GM23338 (cell line): ENCODE measurements around the gene FAM120A. TPM values are rescaled to one million over a fixed set of nuclear protein-coding genes. Genes with fewer than 3 reads are reported as not detected.

Experiments
- ATAC-seq: fragments of 200-7000 bp; cut with Tn5 transposase; 3 replicates; pipeline ENCODE4 v1.9.1; 2020
- DNase-seq: peaks from one replicate; pipeline ENCODE4 v3.0.0-alpha.2; 2015; ENCODE audit warnings: low spot score
- H2AFZ ChIP-seq: fragments of 200-600 bp; sonication (generic); 2 replicates; pipeline ENCODE4 v1.8.0; 2016; ENCODE audit warnings: antibody characterized with exemption, mild to moderate bottlenecking, moderate library complexity
- H3F3A ChIP-seq: fragments of 200-600 bp; sonication (generic); replicated peaks from 2 replicates; pipeline ENCODE4 v1.8.0; 2017; ENCODE audit warnings: antibody characterized with exemption, mixed run types, low read depth
- H3K27ac ChIP-seq: fragments of 200-600 bp; sonication (generic); 2 replicates; pipeline ENCODE4 v1.6.1; 2016; ENCODE audit warnings: low read depth
- H3K27me3 ChIP-seq: fragments of 200-600 bp; sonication (generic); 2 replicates; pipeline ENCODE4 v1.8.0; 2016; ENCODE audit warnings: mild to moderate bottlenecking, mixed run types, moderate library complexity; ENCODE audit not compliant: insufficient read depth
- H3K36me3 ChIP-seq: fragments of 200-600 bp; sonication (generic); 2 replicates; pipeline ENCODE4 v1.8.0; 2016; ENCODE audit warnings: mild to moderate bottlenecking; ENCODE audit not compliant: insufficient read depth
- H3K4me1 ChIP-seq: fragments of 200-600 bp; sonication (generic); 2 replicates; pipeline ENCODE4 v1.8.0; 2016; ENCODE audit warnings: mild to moderate bottlenecking, moderate library complexity; ENCODE audit not compliant: insufficient read depth
- H3K4me2 ChIP-seq: fragments of 200-600 bp; sonication (generic); 2 replicates; pipeline ENCODE4 v1.7.1; 2017; ENCODE audit warnings: mixed run types
- H3K4me3 ChIP-seq: fragments of 200-600 bp; sonication (generic); 2 replicates; pipeline ENCODE4 v1.6.1; 2016; ENCODE audit warnings: mixed run types
- H3K79me2 ChIP-seq: fragments of 200-600 bp; sonication (generic); replicated peaks from 2 replicates; pipeline ENCODE4 v1.8.0; 2017; ENCODE audit warnings: mild to moderate bottlenecking; ENCODE audit not compliant: insufficient read depth
- H3K9me2 ChIP-seq: fragments of 200-600 bp; sonication (generic); 2 replicates; pipeline ENCODE4 v1.8.0; 2017; ENCODE audit not compliant: insufficient read depth
- H4K20me1 ChIP-seq: fragments of 200-600 bp; sonication (generic); replicated peaks from 2 replicates; pipeline ENCODE4 v1.8.0; 2017; ENCODE audit warnings: mild to moderate bottlenecking; ENCODE audit not compliant: insufficient read depth
- H3K27ac Mint-ChIP-seq: 2 replicates; pipeline ENCODE4 v1.8.0; 2020; ENCODE audit warnings: inconsistent platforms, mild to moderate bottlenecking, moderate library complexity, mixed read lengths
- H3K27me3 Mint-ChIP-seq: 3 replicates; pipeline ENCODE4 v1.8.0; 2022; ENCODE audit warnings: low read depth, mild to moderate bottlenecking, moderate library complexity, mixed read lengths, inconsistent platforms; ENCODE audit not compliant: insufficient read depth, poor library complexity
- H3K36me3 Mint-ChIP-seq: 3 replicates; pipeline ENCODE4 v1.8.0; 2021; ENCODE audit warnings: low read depth, mild to moderate bottlenecking, inconsistent platforms, moderate library complexity, mixed read lengths
- H3K4me1 Mint-ChIP-seq: 3 replicates; pipeline ENCODE4 v1.8.0; 2020; ENCODE audit warnings: mild to moderate bottlenecking, inconsistent platforms, mixed read lengths
- H3K4me3 Mint-ChIP-seq: 3 replicates; pipeline ENCODE4 v1.8.0; 2021; ENCODE audit warnings: moderate library complexity, mild to moderate bottlenecking, inconsistent platforms, mixed read lengths
- H3K9me3 Mint-ChIP-seq: 3 replicates; pipeline ENCODE4 v1.8.0; 2020; ENCODE audit warnings: moderate library complexity, mild to moderate bottlenecking, inconsistent platforms, mixed read lengths
- CREB1 ChIP-seq: fragments of 250-450 bp; sonication (Bioruptor Pico); IDR thresholded peaks from 2 replicates; pipeline ENCODE4 v1.5.0; 2020; ENCODE audit warnings: low read depth, mild to moderate bottlenecking, moderate library complexity
- CTCF ChIP-seq, 2 experiments: fragments of 200-600 bp in 1 of 2; sonication (generic) in 1 of 2; conservative IDR thresholded peaks; 2 replicates each; pipeline versions ENCODE4 v1.5.1 to v1.6.1; 2016 to 2017; ENCODE audit warnings: antibody characterized with exemption in 2 of 2, low read depth in 2 of 2, mild to moderate bottlenecking in 2 of 2, moderate library complexity in 1 of 2
- ETS1 ChIP-seq: IDR thresholded peaks from 2 replicates; pipeline ENCODE4 v1.6.1; 2016; ENCODE audit warnings: antibody characterized with exemption
- EZH2phosphoT487 ChIP-seq: fragments of 200-600 bp; sonication (generic); IDR thresholded peaks from one replicate; pipeline ENCODE4 v1.8.1; 2018; ENCODE audit warnings: antibody characterized with exemption; ENCODE audit not compliant: unreplicated experiment
- JUNB ChIP-seq: IDR thresholded peaks from one replicate; pipeline ENCODE4 v1.6.1; 2016; ENCODE audit warnings: antibody characterized with exemption; ENCODE audit not compliant: unreplicated experiment
- NANOG ChIP-seq: IDR thresholded peaks from 2 replicates; pipeline ENCODE4 v1.6.1; 2016; ENCODE audit warnings: antibody characterized with exemption, borderline replicate concordance
- REST ChIP-seq: IDR thresholded peaks from one replicate; pipeline ENCODE4 v1.6.1; 2018; ENCODE audit warnings: antibody characterized with exemption; ENCODE audit not compliant: unreplicated experiment
- STAT1 ChIP-seq: IDR thresholded peaks from one replicate; pipeline ENCODE4 v1.6.1; 2016; ENCODE audit warnings: antibody characterized with exemption; ENCODE audit not compliant: unreplicated experiment
- ZNF114 ChIP-seq: fragments of 250-450 bp; sonication (Bioruptor Pico); IDR thresholded peaks from 2 replicates; pipeline ENCODE4 v1.5.0; 2020; ENCODE audit warnings: mild to moderate bottlenecking, moderate library complexity
- ZNF331 ChIP-seq: fragments of 250-450 bp; sonication (Bioruptor Pico); IDR thresholded peaks from 2 replicates; pipeline ENCODE4 v1.5.0; 2020; ENCODE audit warnings: low read depth, mild to moderate bottlenecking, moderate library complexity
- polyA plus RNA-seq: library from polyadenylated mRNA; unstranded; fragments of >200 nt; fragmentation: Nextera tagmentation; extraction: Ambion mirVana; gene quantifications from 2 replicates; pipeline ENCODE4 v1.2.1, GENCODE V29; 2016
- total RNA-seq: library from RNA; depleted of rRNA; stranded (reverse); fragments of >200 nt; shearing (Covaris generic); gene quantifications from 2 replicates; pipeline ENCODE4 v1.2.3, GENCODE V29; 2014

Gene FAM120A
- total and polyA plus RNA-seq, 2 experiments from 2014 or later, result 28.2 to 52.5 TPM

- TF ChIP-seq REST (no peak), CREB1 (no peak), ZNF114 (no peak), ZNF331 (CRISPR knock-in tag) (no peak), JUNB (no peak), ETS1 (no peak), NANOG (no peak), STAT1 (no peak)
These were observed 91.6 kb downstream of the FAM120A start (continued) for GRCh38 chr9:93543117-93543516.

- Histone ChIP-seq H3K4me3 (no peak overlapping the region), H3K79me2 (peaks cover 9% of the 10 kb centered on the region; the same call in 1 of the 2 replicates), H3F3A (no peaks in the 10 kb centered on the region), H3K36me3 (peaks cover 6% of the 10 kb centered on the region), H4K20me1 (0 out of 2 replicates have a peak, but pooled peaks cover 3% of the 10 kb centered on the region), H3K4me2 (no peak overlapping the region), H3K4me1 (no peaks in the 10 kb centered on the region), H3K27ac (no peak overlapping the region), H2AFZ (no peak overlapping the region), H3K27me3 (no peaks in the 10 kb centered on the region), H3K9me2 (no peaks in the 10 kb centered on the region)
- Mint-ChIP-seq H3K36me3 (peaks cover 33% of the 10 kb centered on the region), H3K9me3 (no peaks in the 10 kb centered on the region), H3K27ac (no peak overlapping the region; the same call in 1 of the 2 replicates), H3K4me1 (no peaks in the 10 kb centered on the region; the same call in 1 of the 3 replicates), H3K27me3 (peaks cover 5% of the 10 kb centered on the region), H3K4me3 (no peak overlapping the region)
- peak; percentile 41; the same call in 2 of the 3 replicates for ATAC-seq
- no peak for DNase-seq
- TF ChIP-seq JUNB (no peak), EZH2phosphoT487 (no peak), ETS1 (no peak), STAT1 (no peak), CREB1 (no peak), ZNF331 (CRISPR knock-in tag) (no peak), NANOG (no peak), REST (no peak), CTCF (conservative IDR thresholded peaks at IDR 0.05; ENCODE audit: low read depth in 2 of 2) (no peak)
These were observed 94.9 kb downstream of the FAM120A start for GRCh38 chr9:93546356-93546755.
